Measurements from ENCODE around the gene TAF3. TPM values are rescaled to one million over a fixed set of nuclear protein-coding genes. Genes with fewer than 3 reads are reported as not detected.

TAF3 gene
- total and polyA plus RNA-seq, 8 donors = 2.3 to 13.4 (median 6.5) TPM

GRCh38 chr10:7955446-7955845 lies 137.1 kb downstream of the TAF3 start:
- intact Hi-C loops (cut with DNase I; ENCODE audit: low total_unique reads) = no loop called here
- H3K27ac ChIP-seq = no peak overlapping the region
- H3K4me1 ChIP-seq = peaks cover 0 to 20% (median 8%) of the 10 kb centered on the region in 4 donors
- H3K36me3 ChIP-seq = no peaks in the 10 kb centered on the region
- H3K9me3 ChIP-seq = no peaks in the 10 kb centered on the region
- H3K4me3 ChIP-seq = no peak overlapping the region
- DNase-seq = no peak
- H3K27me3 ChIP-seq = no peaks in the 10 kb centered on the region
- no peak for TF ChIP-seq CTCF (IDR thresholded peaks at IDR 0.05)
- TF ChIP-seq POLR2AphosphoS5 (IDR thresholded peaks at IDR 0.05) = no peak
- no peak for TF ChIP-seq POLR2A (IDR thresholded peaks at IDR 0.05)
- TF ChIP-seq EP300 (IDR thresholded peaks at IDR 0.05) = no peak
- WGBS, 5 donors = 17 to 49% (median 37%) methylated on average over 1 of the region's 1 CpG

- DNase-seq = no peak
- intact Hi-C loops (cut with DNase I; ENCODE audit: low total_unique reads) = no loop called here
- peaks cover 0 to 20% (median 8%) of the 10 kb centered on the region in 4 donors for H3K4me1 ChIP-seq
- no peak overlapping the region for H3K4me3 ChIP-seq
- H3K27ac ChIP-seq = no peak overlapping the region
- H3K9me3 ChIP-seq = no peaks in the 10 kb centered on the region
- no peaks in the 10 kb centered on the region for H3K36me3 ChIP-seq
- no peaks in the 10 kb centered on the region for H3K27me3 ChIP-seq
- TF ChIP-seq POLR2A (IDR thresholded peaks at IDR 0.05) = no peak
- TF ChIP-seq POLR2AphosphoS5 (IDR thresholded peaks at IDR 0.05) = no peak
- no peak for TF ChIP-seq CTCF (IDR thresholded peaks at IDR 0.05)
- no peak for TF ChIP-seq EP300 (IDR thresholded peaks at IDR 0.05)
Observed at GRCh38 chr10:7956508-7956907, 138.2 kb downstream of the TAF3 start.

- no peak overlapping the region for H3K27ac ChIP-seq
- no peaks in the 10 kb centered on the region for H3K36me3 ChIP-seq
- TF ChIP-seq POLR2A (IDR thresholded peaks at IDR 0.05) (no peak), EP300 (IDR thresholded peaks at IDR 0.05) (no peak), CTCF (IDR thresholded peaks at IDR 0.05) (no peak), POLR2AphosphoS5 (IDR thresholded peaks at IDR 0.05) (no peak)
- 70 to 87% (median 78%) methylated on average over 5 of the region's 5 CpGs for WGBS, 5 donors
- no peaks in the 10 kb centered on the region for H3K27me3 ChIP-seq
- intact Hi-C loops (cut with DNase I; ENCODE audit: low total_unique reads) = no loop called here
- H3K4me3 ChIP-seq = no peak overlapping the region
- H3K4me1 ChIP-seq = peaks cover 0 to 20% (median 8%) of the 10 kb centered on the region in 4 donors
- DNase-seq = no peak
- H3K9me3 ChIP-seq = no peaks in the 10 kb centered on the region
Observed at GRCh38 chr10:7957591-7957990, 139.3 kb downstream of the TAF3 start.

- TF ChIP-seq POLR2A (IDR thresholded peaks at IDR 0.05) = no peak
- TF ChIP-seq POLR2AphosphoS5 (IDR thresholded peaks at IDR 0.05) = no peak
- no peak for TF ChIP-seq EP300 (IDR thresholded peaks at IDR 0.05)
- TF ChIP-seq CTCF (IDR thresholded peaks at IDR 0.05) = no peak
- no peaks in the 10 kb centered on the region for H3K27me3 ChIP-seq
- peaks cover 0 to 20% (median 8%) of the 10 kb centered on the region in 4 donors for H3K4me1 ChIP-seq
- intact Hi-C loops (cut with DNase I; ENCODE audit: low total_unique reads) = no loop called here
- no peak overlapping the region for H3K27ac ChIP-seq
- 93 to 97% (median 95%) methylated on average over 5 of the region's 5 CpGs for WGBS, 5 donors
- H3K36me3 ChIP-seq = no peaks in the 10 kb centered on the region
- H3K4me3 ChIP-seq = no peak overlapping the region
- DNase-seq = no peak
- no peaks in the 10 kb centered on the region for H3K9me3 ChIP-seq
Observed at GRCh38 chr10:7958442-7958841, 140.1 kb downstream of the TAF3 start.

Measured in stomach (tissue), 9 donors.